Fibroblast of pulmonary artery (primary cell): Measurements from ENCODE around the gene RENBP.
"Not testable (repeated sequence)": the region's sequence is repeated elsewhere in the genome, so short reads cannot be mapped to it uniquely, and the experiment has no call there.

Source experiments
- DNase-seq: peaks from one replicate; pipeline ENCODE4 v3.0.0-alpha.2; 2010; ENCODE audit warnings: low read depth
- H3K4me3 ChIP-seq: replicated peaks from 2 replicates; pipeline ENCODE4 v1.5.1; 2011; ENCODE audit warnings: low read depth, mild to moderate bottlenecking, control low read depth, low read length, moderate library complexity
- CTCF ChIP-seq: IDR thresholded peaks from 2 replicates; pipeline ENCODE4 v1.5.1; 2011; ENCODE audit warnings: mild to moderate bottlenecking, control low read depth, low read length, inconsistent platforms; ENCODE audit errors: missing control alignments

RENBP gene

DNA sequence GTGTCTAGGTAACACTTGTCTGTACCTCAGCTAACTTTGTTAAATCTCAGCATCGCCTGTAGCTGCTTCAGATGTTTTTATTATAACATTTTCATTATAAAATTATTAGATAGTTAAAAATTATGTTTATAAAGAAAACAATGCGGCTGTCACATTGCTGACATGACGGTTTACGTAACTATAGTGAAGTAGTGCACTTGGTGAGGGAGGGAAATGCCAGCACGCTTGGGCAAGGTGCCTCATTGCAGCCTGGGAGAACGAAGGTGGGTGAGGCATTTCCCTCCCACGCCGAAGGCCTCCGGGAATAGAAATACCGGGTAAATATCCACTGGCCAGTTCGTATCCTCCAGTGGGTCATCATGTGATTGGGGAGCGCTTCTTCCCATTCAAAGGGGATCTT, 44.0 kb upstream of the RENBP start:
- TF ChIP-seq CTCF, result no peak
- no peak overlapping the region for H3K4me3 ChIP-seq
- DNase-seq, result no peak

DNA sequence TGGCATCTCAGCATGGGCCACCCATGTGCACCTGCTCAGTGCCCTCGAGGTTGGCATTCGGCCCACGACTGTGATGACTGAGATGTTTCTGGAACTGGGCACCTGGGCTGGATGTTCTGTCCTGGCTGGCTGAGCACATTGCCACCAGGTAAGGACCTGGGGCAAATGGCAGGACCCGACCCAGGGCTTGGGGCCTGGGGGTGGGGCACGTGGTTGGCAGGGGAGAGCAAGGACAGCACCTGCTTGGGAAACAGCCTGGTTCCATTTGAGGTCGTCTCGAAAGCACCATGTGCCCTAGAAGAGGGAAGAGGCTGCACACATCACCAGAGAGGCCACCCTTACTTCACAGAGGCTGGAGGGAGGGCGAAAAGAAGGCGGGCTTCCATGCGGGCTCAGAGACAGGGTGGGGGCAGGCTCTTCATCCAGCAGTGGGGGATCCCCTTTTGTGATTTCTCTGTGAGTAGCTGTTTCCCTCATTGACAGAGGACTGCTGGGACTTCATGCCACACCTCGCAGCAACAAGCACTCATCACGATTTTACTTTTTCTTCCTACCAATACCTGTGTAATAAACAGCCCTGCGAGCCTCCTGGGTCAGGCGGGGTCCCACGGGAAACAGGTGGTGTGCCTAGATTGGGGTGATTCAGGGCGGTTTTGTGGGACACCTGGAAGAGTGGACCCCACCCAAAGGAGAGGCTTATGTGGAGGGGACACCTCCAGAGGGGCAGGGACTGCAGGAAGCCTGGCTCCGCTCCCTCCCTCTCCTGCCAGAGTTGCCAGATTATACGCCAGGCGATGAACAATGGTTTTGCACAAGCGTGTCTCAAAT, 40.1 kb upstream of the RENBP start:
- no peak overlapping the region for H3K4me3 ChIP-seq
- TF ChIP-seq CTCF, result no peak
- no peak for DNase-seq

GRCh38 chrX:153983321-153983801, 38.9 kb upstream of the RENBP start:
- no peak for DNase-seq
- no peak for TF ChIP-seq CTCF
- H3K4me3 ChIP-seq, result no peak overlapping the region

DNA sequence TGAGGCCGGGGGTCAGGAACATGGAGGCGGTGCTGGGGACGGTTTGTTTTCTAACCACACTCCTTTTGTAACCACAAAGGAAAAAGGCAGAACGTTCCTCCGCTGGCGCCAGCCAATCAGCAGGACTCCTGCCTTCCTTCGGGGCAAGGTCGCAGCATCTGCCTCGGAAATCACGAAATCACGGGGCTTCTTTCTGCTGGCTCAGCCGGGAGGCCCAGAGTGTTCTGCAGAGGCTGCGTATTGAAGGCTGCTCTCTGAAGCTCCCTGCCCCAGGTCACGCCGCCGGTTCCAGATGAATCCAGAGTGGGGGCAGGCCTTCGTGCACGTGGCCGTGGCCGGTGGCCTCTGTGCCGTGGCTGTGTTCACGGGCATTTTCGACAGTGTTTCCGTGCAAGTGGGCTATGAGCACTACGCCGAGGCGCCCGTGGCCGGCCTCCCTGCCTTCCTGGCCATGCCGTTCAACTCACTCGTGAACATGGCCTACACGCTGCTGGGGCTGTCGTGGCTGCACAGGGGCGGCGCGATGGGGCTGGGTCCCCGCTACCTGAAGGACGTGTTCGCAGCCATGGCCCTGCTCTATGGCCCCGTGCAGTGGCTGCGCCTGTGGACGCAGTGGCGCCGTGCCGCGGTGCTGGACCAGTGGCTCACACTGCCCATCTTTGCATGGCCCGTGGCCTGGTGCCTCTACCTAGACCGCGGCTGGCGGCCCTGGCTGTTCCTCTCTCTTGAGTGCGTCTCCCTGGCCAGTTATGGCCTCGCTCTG, 37.5 kb upstream of the RENBP start:
- no peak for TF ChIP-seq CTCF
- H3K4me3 ChIP-seq, result no peak overlapping the region
- no peak for DNase-seq

GRCh38 chrX:153981231-153981630, 36.8 kb upstream of the RENBP start:
- DNase-seq, result no peak
- no peak overlapping the region for H3K4me3 ChIP-seq

DNA sequence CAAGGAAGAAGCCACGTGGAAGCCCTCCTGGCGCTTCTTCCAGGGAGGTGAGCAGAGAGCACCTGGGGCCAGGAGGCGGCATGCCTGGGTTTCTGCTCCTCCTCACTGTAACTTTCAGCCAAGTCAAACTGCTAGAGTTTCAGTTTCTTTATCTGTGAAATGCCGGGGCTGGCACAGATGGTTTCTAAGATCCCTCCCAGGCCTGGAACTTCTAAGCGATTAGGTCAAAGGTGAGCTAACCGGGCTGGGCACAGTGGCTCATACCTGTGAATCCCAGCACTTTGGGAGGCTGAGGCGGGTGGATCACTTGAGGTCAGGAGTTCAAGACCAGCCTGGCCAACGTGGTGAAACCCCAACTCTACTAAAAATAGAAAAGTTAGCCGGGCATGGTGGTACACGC, 36.0 kb upstream of the RENBP start:
- not testable (repeated sequence) for DNase-seq, H3K4me3 ChIP-seq

More at GRCh38 chrX:153981231-153981630, 36.8 kb upstream of the RENBP start:
- no peak for TF ChIP-seq CTCF

- DNase-seq, result no peak
- H3K4me3 ChIP-seq, result no peak overlapping the region
- TF ChIP-seq CTCF, result no peak
Observed at GRCh38 chrX:153974726-153975286, 30.4 kb upstream of the RENBP start.
